GM12878 (cell line): ENCODE data around the gene ZNF628. TPM values are rescaled to one million over a fixed set of nuclear protein-coding genes. Genes with fewer than 3 reads are reported as not detected.

Experiments used
- BCL11A ChIP-seq: IDR thresholded peaks from 2 replicates; pipeline ENCODE4 v1.6.1; 2011; ENCODE audit warnings: low read depth, low read length
- BHLHE40 ChIP-seq, 2 experiments: fragments of 450-650 bp in 1 of 2; IDR thresholded peaks; 2 replicates each; pipeline ENCODE4 v1.6.1; 2011 to 2017; ENCODE audit warnings: low read depth in 2 of 2, borderline replicate concordance in 1 of 2, improper control_type of control experiment in 1 of 2, low read length in 1 of 2, mild to moderate bottlenecking in 1 of 2
- BMI1 ChIP-seq: fragments of 450-650 bp; IDR thresholded peaks from 2 replicates; pipeline ENCODE4 v1.6.1; 2016; ENCODE audit warnings: mild to moderate bottlenecking, moderate library complexity, borderline replicate concordance
- CBX3 ChIP-seq: fragments of 200-600 bp; sonication (generic); IDR thresholded peaks from 2 replicates; pipeline ENCODE4 v1.6.1; 2016; ENCODE audit warnings: low read depth, borderline replicate concordance
- E2F8 ChIP-seq: fragments of 450-650 bp; IDR thresholded peaks from 2 replicates; pipeline ENCODE4 v1.6.1; 2018; ENCODE audit warnings: mild to moderate bottlenecking, low read depth, moderate library complexity; ENCODE audit not compliant: partially characterized antibody
- EED ChIP-seq: sonication (generic); IDR thresholded peaks from 2 replicates; pipeline ENCODE4 v1.6.1; 2016; ENCODE audit warnings: antibody characterized with exemption, low read depth
- FOXM1 ChIP-seq: IDR thresholded peaks from 2 replicates; pipeline ENCODE4 v1.6.1; 2012; ENCODE audit warnings: low read depth, mild to moderate bottlenecking, inconsistent platforms, low read length, moderate library complexity
- GATAD2B ChIP-seq: fragments of 450-650 bp; conservative IDR thresholded peaks from 2 replicates; pipeline ENCODE4 v1.6.1; 2017; ENCODE audit warnings: low read depth, mild to moderate bottlenecking, moderate library complexity
- HDAC2 ChIP-seq: fragments of 200-600 bp; sonication (generic); IDR thresholded peaks from 2 replicates; pipeline ENCODE4 v1.6.1; 2017
- IKZF1 ChIP-seq: fragments of 450-650 bp; conservative IDR thresholded peaks from 2 replicates; pipeline ENCODE4 v1.6.1; 2017; ENCODE audit warnings: antibody characterized with exemption, mild to moderate bottlenecking
- IKZF2 ChIP-seq, 2 experiments: fragments of 450-650 bp; IDR thresholded peaks; 2 replicates each; pipeline ENCODE4 v1.6.1; 2017; ENCODE audit warnings: mild to moderate bottlenecking in 2 of 2, moderate library complexity in 2 of 2
- KAT2A ChIP-seq: conservative IDR thresholded peaks from 2 replicates; pipeline ENCODE4 v1.6.1; 2011; ENCODE audit warnings: low read depth, low read length; ENCODE audit not compliant: control insufficient read depth
- MEF2B ChIP-seq: fragments of 450-650 bp; IDR thresholded peaks from 2 replicates; pipeline ENCODE4 v1.6.1; 2018; ENCODE audit warnings: mild to moderate bottlenecking, moderate library complexity; ENCODE audit not compliant: partially characterized antibody, poor library complexity, severe bottlenecking
- NBN ChIP-seq: fragments of 450-650 bp; IDR thresholded peaks from 2 replicates; pipeline ENCODE4 v1.6.1; 2016
- NFIC ChIP-seq: IDR thresholded peaks from 2 replicates; pipeline ENCODE4 v1.6.1; 2012; ENCODE audit warnings: low read depth, mild to moderate bottlenecking, inconsistent platforms, low read length, moderate library complexity
- NFXL1 ChIP-seq: fragments of 450-650 bp; IDR thresholded peaks from 2 replicates; pipeline ENCODE4 v1.6.1; 2017; ENCODE audit warnings: antibody characterized with exemption, mild to moderate bottlenecking, borderline replicate concordance
- NR2C1 ChIP-seq: fragments of 450-650 bp; IDR thresholded peaks from 2 replicates; pipeline ENCODE4 v1.6.1; 2017; ENCODE audit warnings: antibody characterized with exemption, mild to moderate bottlenecking, moderate library complexity
- POU2F2 ChIP-seq: IDR thresholded peaks from 3 replicates; pipeline ENCODE4 v1.6.1; 2011; ENCODE audit warnings: low read depth, mild to moderate bottlenecking, low read length, borderline replicate concordance
- RUNX3 ChIP-seq: IDR thresholded peaks from 2 replicates; pipeline ENCODE4 v1.6.1; 2012; ENCODE audit warnings: low read length, inconsistent platforms
- SMARCA5 ChIP-seq: fragments of 450-650 bp; IDR thresholded peaks from 2 replicates; pipeline ENCODE4 v1.6.1; 2017; ENCODE audit warnings: mild to moderate bottlenecking
- SMC3 ChIP-seq: IDR thresholded peaks from 2 replicates; pipeline ENCODE4 v1.6.1; 2011; ENCODE audit warnings: low read length, improper control_type of control experiment, borderline replicate concordance
- TCF3 ChIP-seq: IDR thresholded peaks from 2 replicates; pipeline ENCODE4 v1.6.1; 2012; ENCODE audit warnings: low read depth, mild to moderate bottlenecking, low read length, borderline replicate concordance; ENCODE audit not compliant: insufficient read depth
- ZBED1 ChIP-seq: IDR thresholded peaks from 2 replicates; pipeline ENCODE4 v1.6.1; 2016; ENCODE audit warnings: borderline replicate concordance
- ZNF207 ChIP-seq: fragments of 450-650 bp; IDR thresholded peaks from 2 replicates; pipeline ENCODE4 v1.6.1; 2014; ENCODE audit warnings: antibody characterized with exemption, mild to moderate bottlenecking, borderline replicate concordance
- ZNF24 ChIP-seq: fragments of 450-650 bp; IDR thresholded peaks from 2 replicates; pipeline ENCODE4 v1.6.1; 2017; ENCODE audit warnings: antibody characterized with exemption, mild to moderate bottlenecking
- polyA plus RNA-seq, 11 experiments: library from polyadenylated mRNA; depleted of rRNA in 4 of 11; unstranded in 6 of 11; stranded (reverse) in 5 of 11; fragments of >200 nt; fragmentation: Nextera tagmentation in 4 of 11; fragmentation: Illumina TruSeq in 1 of 11; extraction: Ambion mirVana in 4 of 11; extraction: Trizol in 1 of 11; gene quantifications; 1 replicate in 1 of 11; 2 replicates in 10 of 11; pipeline versions ENCODE4 v1.2.1 to v1.2.3, GENCODE V29; 2011 to 2016; ENCODE audit warnings: inconsistent platforms in 2 of 11, missing spikeins in 2 of 11, low read depth in 1 of 11
- total RNA-seq, 4 experiments: library from RNA; depleted of rRNA in 3 of 4; stranded (reverse); fragments of >200 nt in 3 of 4; fragmentation: Illumina TruSeq in 1 of 4; extraction: Trizol in 1 of 4; gene quantifications; 2 replicates each; pipeline versions ENCODE4 v1.2.1 to v1.2.3, GENCODE V29; 2013 to 2021
- TF ChIP-seq, protein P1 (sequence below): fragments of 450-650 bp; IDR thresholded peaks from 2 replicates; pipeline ENCODE4 v1.6.1; 2017; ENCODE audit warnings: mild to moderate bottlenecking, low read depth, inconsistent platforms; ENCODE audit not compliant: poor library complexity, severe bottlenecking

The ZNF628 gene
- total and polyA plus RNA-seq, 10 of the 15 experiments (the other 5 are each of a cell fraction or from before 2014, with no cell fraction given): 0.04 to 11.3 (median 1.6) TPM; not detected in 1

GRCh38 chr19:55467236-55468053, 9.0 kb upstream of the ZNF628 start (continued):
- no peak for TF ChIP-seq E2F8
- TF ChIP-seq GATAD2B: 0 out of 2 replicates have a peak, but pooled peaks have one; percentile 33
- TF ChIP-seq NFIC: no peak
- TF ChIP-seq MEF2B: no peak
- TF ChIP-seq FOXM1: no peak
- no peak for TF ChIP-seq ZNF24
- no peak for TF ChIP-seq IKZF1
- TF ChIP-seq NR2C1: no peak
- no peak for TF ChIP-seq IKZF2 (IDR thresholded peaks at IDR 0.05)
- TF ChIP-seq KAT2A: no peak
- no peak for TF ChIP-seq BCL11A
- TF ChIP-seq RUNX3: no peak
- TF ChIP-seq BHLHE40 (IDR thresholded peaks at IDR 0.05; ENCODE audit: borderline replicate concordance in 1 of 2, low read depth in 2 of 2, low read length in 1 of 2): peak; percentile 24 to 34; a peak in 2 of 4 replicates
- no peak for TF ChIP-seq POU2F2
- TF ChIP-seq ZNF207: no peak
- TF ChIP-seq BMI1: no peak
- no peak for TF ChIP-seq NBN
- TF ChIP-seq, protein P1, sequence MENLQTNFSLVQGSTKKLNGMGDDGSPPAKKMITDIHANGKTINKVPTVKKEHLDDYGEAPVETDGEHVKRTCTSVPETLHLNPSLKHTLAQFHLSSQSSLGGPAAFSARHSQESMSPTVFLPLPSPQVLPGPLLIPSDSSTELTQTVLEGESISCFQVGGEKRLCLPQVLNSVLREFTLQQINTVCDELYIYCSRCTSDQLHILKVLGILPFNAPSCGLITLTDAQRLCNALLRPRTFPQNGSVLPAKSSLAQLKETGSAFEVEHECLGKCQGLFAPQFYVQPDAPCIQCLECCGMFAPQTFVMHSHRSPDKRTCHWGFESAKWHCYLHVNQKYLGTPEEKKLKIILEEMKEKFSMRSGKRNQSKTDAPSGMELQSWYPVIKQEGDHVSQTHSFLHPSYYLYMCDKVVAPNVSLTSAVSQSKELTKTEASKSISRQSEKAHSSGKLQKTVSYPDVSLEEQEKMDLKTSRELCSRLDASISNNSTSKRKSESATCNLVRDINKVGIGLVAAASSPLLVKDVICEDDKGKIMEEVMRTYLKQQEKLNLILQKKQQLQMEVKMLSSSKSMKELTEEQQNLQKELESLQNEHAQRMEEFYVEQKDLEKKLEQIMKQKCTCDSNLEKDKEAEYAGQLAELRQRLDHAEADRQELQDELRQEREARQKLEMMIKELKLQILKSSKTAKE: no peak
- peak; percentile 77 for TF ChIP-seq SMC3
- no peak for TF ChIP-seq EED
- TF ChIP-seq ZBED1: no peak
- TF ChIP-seq TCF3: no peak
- no peak for TF ChIP-seq NFXL1
- TF ChIP-seq HDAC2: no peak
- TF ChIP-seq SMARCA5: 0 out of 2 replicates have a peak, but pooled peaks have one; percentile 52
- TF ChIP-seq CBX3: no peak
